MV-4-11 (cell line): ENCODE data around the gene TMEM9.

Experiments
- DNase-seq: peaks from one replicate; lab custom pipeline; 2025; lab: John Stamatoyannopoulos, UW

TMEM9 gene

DNA sequence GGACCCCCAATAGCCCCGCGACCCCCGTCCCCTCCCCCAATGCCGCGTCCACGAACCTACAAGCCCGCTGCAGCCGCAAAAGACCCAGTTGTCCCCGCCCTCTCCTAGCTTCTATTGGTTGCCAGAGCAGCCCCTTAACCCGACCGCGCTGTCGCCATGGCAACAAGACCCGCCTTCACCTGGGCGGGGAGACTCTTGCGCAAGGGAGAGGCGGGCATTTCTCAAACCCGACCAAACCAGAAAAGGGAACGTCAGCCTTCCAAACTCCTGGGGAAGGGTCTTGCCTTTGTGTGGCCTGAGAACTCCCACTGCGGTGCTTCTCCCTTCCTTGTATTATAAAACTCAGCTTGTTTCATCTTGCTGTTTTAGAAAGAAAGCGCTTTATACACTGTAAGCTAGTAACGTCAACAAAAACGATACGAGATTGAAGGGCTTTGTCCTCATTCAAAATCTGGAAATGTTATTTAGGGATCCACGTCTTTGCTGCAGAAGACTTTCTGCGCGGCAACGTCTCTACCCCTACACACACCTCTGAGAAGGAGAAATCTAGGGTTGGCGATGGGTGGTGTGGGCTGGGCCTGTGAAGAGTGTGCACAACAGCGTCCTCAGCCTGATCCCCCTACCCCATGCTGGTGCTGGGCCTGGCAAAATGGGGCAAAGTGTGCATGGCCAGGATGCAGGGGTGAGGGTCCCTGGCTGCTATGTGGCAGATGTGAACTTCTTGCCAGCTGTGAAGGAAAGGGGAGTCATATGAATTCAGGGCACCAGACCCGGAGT, at the start of gene TMEM9:
Gene TMEM9 (minus strand): TSS at position 86 of the 777 bp plus-strand sequence. CDS start 551 bp downstream, outside the sequence.
- peak; percentile 91 for DNase-seq

DNA sequence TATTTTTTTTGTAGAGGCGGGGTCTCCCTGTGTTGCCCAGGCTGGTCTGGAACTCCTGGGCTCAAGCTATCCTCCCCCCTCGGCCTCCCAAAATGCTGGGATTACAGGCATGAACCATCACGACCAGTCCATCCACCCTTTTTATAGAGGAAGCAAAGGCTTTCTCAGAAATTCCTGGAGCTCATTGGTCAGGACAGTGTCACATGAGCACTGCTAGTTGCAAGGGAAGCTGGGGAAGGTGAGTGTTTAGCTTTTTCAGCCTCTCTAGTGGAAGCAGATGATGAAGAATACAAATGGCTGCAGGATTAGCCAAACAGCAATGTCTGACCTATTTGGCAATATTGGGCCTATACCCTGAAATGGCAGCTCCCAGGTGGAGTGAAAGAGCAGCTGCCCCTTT, 44.3 kb upstream of the TMEM9 start:
- DNase-seq = no peak

DNA sequence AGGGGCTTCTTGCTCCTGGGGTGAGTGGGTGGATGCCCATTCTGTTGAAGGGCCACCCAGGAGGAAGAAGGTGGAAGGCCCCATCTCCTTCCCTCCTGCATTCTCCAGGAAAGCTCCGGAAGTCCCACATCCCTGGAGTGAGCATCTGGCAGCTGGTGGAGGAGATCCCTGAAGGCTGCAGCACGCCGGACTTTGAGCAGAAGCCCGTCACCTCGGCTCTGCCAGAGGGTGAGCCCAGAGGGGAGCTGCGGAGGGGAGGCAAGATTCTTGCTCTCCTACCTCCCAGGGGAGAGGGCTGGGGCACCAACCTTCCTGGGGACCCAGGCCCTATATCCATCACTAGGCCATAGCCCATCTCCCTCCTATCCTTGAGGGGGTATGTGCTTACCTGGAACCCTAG, 39.8 kb upstream of the TMEM9 start:
- no peak for DNase-seq

DNA sequence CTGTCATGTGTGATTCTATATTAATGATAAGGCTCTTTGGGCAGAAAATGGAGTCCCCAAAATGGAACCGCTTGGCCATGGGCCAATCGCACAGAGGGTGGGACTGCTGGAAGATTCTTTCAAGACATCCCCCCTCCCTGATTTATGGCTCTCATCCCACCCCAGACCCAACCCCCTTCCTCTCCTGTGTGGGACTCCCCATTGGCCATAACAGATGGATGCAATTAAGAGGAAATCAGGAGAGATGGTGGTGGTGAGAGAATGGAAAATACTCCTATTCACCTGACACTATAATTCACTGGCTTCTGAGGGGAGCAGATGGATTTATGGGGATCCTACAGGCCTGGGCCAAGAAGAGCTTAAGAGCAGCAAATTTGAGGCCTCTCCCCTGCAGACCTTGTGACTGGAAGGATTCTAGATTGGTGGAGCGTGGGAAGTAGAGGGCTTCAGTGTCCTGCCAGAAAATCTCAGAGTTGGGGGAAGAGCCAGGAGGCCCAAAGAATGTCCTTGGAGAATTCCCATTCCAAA, 38.1 kb upstream of the TMEM9 start:
- DNase-seq = no peak

DNA sequence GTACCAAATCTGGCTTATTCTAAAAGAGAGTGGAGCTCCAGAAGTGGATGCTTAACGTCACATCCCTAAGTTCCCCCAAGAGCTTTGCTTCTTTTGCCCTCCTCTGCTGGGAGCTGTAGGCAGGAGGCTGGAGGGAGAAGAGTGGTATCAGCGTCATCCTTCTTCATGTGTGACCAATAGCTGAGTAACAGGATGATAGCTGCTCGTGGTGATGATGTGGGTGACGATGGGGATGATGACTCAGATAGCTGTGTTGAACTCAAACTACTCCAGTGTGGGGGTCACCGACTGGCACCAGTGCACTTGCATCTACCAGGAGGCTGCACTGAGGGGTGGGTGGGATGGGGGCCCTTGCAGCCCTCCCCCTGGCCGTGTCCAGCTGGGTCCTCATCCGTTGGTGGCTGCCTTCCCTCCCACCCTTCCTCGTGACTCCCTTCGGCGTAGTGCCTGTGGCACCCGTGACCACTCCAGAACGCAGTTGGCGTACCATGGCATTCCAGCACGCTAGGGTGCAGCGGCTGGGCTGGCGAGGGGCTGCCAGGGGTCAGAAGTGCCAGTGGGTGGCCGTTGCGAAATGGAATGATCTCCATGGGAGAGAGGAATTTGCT, 37.5 kb upstream of the TMEM9 start:
- DNase-seq = no peak

DNA sequence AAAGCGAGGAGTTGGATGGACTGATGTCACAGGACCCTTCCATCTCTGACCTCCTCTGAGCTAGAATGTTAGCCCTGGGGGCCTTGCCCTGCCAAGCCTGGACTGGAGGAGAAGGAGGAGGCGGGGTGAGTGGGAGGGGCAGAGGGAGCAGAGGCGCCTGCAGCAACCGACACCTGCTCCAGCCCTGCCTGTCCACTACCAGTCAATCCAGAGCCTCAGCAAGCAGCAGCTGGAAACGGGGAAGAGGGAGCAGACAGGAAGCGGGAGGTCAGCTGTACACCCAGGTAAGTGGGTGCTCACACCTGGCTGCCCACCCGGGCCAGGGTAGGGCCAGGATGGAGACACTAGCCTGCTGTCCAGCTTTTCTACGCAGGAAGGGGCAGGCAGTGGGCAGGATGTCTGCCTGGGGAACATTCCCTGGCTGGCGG, 36.4 kb upstream of the TMEM9 start, which contains the start of gene IGFN1:
Gene IGFN1 (plus strand): TSS at position 201 of the 428 bp plus-strand sequence. CDS start 2,470 bp downstream, outside the sequence.
- no peak for DNase-seq

DNA sequence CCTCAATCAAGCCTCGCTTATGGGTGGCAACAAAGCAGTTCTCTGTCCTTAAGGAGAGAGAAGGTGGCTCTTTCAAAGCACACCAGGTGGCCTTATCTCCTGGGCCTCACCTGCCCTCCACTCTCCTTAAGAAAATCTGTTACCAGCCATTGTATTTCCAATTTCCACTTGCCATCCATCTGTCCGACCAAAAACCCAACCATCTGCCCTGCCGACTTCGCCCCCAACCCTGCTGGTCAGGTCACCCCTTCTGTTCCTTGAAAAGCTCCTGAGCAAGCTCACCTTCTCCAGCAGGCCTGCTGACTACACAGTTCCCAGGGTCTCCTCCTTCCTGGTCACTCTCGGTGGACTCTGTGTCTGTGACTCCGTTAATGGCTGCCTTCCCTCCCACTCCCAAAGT, 35.7 kb upstream of the TMEM9 start:
- no peak for DNase-seq

DNA sequence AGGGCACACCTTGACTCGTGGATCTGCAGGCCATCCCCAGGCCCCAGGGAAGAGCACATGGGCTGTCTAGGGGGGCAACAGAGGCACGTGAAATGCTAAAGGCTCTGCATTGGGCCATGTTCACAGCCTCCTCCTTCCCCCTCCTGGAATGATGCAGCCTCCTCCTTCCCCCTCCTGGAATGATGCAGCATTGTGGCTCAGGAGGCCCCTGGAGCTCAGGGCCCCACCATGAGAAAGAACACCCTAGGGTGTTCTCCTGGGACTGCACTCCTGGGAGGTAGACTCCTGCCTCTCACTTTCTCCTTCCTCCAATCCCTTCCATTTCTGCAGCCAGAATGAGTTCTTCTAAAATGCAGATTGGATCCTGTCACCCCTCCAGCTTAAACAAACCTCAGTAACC, 34.8 kb upstream of the TMEM9 start:
- no peak for DNase-seq

DNA sequence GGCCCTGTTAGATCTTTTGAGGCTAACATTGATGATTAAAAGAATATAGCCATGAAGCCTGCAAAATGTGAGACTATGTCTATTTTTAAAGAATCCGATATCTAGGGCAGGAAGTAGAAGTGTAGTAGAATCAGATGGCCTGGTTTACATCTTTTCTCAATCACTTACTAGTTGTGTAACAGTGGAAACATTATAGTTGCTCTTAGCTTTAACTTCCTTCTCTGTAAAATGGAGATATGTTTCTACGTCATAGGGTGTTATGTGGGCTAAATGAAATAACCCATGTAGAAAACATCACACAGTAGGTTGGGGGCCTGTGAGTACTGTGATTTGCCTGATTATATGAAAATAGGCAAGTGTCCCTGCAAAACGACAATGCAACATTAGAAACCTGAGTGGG, 31.9 kb upstream of the TMEM9 start:
- peak; percentile 49 for DNase-seq

DNA sequence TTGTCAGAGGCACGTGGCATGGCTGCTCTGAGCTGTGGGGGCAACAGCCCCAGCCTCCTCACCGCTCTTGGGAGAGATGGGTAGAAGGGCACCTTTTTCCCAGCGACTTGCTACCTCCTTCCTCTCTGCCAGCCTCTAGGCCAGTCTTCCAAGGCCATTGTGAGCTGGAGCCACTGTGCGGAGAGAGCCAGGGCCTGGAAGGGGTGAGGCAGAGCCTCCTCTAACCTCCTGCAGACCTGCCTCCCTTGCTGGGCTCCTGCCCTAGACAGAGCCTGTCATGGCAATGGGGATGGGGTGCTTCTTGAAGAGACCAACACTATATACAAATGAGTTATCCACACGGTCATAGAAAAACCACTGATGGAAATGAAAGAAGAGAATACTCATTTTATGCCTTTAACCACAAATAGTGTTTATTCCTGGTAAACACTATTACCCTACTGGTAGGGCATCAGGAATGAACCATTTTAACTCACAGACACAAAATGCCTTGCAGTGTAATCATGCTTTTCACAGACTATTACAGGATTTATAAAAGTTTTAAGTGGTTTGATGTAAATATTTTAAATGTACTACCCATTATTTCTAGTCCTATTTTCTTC, 31.4 kb upstream of the TMEM9 start:
- DNase-seq = no peak

DNA sequence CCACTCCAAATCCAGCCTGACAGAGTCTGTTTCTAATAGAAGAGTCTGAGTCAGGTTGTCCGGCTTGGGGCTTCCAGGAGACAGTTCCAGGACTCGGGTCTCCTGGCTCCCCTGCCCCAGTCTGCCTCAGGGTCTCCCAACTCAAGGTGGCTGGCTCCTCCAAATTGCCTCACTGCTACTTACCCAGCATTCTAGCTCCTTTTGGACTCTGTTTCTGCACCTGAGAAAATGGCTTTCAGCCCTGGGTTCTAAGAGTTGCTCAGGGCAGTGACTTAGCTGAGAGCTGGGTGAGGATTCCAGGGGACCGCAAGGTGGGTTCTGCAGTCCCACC, 30.8 kb upstream of the TMEM9 start:
- DNase-seq = no peak

DNA sequence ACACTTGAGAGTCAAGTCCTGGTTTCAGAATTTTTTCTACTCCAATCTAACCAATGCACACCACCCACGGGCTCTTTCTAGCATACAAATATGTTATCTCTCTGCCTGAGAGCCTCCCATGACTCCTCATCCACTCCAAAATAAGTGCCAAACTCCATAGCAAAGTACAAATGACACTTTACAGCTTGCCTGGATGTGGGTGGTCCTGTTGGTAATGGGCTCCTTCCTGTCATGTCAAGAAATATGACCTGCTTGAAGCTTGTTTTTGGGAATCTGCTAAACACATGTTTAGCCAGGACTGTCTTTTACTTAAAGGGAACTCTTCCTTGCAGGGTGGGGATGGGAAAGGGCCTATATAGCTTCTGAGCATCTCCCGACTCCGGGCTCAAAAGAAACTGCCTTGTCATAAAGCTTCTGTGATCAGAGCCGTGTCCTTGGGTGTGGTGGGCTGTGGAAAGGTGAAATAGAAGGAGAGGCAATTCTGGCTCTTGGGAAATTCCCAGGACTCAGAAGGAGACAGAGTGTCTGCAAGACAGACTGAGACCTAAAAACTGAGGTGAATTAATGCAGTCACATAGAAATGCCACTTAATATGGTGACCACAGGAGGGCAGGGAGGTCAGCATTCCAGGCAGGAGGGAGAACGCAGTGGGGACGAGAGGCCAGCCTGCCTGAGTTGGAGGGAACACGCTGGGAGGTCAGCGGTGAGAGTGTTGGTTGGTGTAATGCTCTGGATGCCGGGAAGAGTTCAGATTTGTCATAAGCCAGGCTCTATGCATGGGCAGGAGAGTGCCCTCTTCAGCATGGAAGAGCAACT, 30.2 kb upstream of the TMEM9 start:
- DNase-seq = peak; percentile 6

DNA sequence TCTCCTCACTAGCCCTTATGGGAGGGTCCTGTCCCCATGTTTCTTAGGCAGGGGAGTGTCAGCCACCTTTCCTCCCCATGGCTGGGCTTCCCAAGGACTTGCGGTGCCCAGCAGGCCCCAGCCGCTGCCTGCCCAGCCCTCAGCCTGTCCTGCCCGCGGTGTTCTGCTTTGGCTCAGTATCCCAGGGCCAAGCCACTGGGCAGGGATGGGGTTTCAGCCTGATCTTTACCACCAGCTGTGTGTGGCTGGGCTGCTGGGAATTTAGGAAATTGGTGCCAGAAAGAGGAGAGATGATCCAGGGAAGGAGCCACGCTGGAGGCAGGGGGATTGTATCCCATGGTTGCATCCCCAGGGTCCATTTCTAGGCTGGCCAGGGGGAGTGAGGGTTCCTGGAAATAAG, 29.5 kb upstream of the TMEM9 start:
- DNase-seq = no peak

DNA sequence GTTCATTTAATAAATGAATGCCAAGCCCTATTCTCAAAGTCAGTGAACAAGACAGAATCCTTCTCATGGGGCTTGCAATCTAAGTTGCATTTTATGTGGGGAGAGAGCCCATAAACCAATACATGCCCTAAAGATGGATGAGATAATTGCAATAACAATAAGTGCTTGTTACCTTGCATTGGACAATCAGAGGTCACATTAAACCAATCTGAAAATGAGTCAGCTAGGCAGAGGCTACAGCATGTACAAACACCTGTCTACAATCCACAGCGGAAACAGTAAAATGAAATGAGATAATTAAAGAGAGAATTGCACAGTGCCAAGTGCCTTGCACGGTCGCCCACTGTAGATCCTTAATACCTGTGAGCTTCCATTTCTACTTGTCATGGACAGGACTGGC, 28.9 kb upstream of the TMEM9 start:
- DNase-seq = no peak

DNA sequence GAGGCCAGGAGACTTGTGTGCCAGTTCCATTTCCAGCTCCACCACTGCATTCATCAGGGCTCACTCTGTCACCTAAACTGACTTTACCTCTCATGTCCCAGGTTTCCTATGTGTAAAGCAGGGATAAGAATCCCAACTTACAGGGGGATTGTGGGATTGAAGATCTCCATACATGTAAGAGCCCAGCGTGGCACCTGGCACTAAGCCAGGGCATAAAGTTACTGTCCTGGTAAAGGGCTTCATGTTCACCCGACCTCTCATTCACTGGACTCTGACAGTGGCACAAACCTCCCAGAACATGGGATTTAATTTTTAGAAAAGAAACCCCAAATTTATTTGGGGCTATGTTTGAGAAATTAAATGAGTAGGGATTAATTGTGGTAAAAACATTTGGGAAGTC, 27.5 kb upstream of the TMEM9 start:
- DNase-seq = no peak

DNA sequence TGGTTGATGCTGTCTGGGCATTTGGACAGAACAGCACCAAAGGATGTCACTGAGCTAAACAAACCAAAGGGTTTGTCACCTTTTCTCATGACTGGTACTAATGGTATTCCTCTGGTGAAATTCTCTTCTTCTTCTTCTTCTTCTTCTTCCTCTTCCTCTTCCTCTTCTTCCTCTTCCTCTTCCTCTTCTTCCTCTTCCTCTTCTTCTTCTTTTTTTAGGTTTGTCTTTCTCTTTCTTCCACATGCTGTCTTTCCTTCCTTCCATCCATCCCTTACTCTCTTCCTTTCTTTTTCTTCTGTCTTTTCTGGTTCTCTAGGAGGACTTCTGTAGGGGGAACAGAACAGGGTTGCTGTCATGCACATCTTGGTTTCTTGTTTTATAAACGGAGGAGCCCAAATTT, 27.0 kb upstream of the TMEM9 start:
- no peak for DNase-seq

DNA sequence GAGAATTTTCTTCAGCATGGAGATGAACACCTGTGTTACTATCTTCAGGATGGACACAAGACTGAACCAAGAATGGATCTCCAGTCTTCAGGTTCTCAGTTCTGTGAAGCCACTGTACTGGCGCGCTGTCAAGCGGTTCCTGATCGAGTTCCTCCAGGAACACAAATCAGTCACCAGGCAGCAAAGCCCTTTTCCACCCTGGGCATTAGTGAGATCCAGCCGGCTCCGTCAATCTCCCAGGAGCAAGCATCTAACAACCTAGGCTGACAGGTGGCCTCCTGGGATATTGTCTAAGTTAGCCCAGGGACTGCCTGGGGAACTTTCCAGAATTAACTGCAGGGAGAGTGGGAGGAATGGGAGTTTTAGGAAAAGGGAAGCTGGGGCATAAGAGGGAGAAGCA, 26.6 kb upstream of the TMEM9 start:
- DNase-seq = no peak

DNA sequence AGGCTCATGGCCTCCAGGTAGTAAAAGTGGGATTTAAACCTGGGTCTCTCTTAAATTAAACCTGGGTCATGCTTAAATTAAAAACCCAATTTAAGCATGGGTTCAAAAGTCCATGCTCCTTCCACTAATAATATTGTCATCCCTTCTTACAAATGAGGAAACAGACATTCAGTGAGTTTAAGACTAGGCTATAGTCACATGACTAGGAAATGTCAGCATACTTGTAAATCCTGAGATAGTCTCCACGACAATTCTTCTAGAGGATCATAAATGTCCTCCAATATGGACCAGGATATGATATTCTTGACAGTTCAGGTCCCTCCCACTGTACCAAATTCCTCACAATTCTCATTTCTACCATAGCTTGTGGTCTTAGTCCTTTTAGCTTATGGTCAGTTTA, 25.9 kb upstream of the TMEM9 start:
- peak; percentile 37 for DNase-seq

DNA sequence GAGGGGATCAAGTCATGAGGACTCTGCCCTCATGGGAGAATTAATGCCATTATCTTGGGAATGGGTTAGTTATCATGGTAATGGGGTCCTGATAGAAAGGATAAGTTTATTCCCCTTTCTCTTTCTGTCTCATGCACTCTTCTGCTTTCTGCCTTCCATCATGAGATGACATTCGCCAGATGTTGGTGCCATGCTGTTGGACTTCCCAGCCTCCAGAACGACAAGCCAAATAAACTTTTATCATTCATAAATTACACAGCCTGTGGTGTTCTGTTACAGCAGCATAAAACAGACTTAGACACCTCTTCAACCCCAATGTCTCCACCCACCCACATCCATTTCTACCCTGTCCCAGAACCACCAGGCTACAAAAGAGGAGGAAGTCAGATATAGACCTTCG, 24.4 kb upstream of the TMEM9 start:
- DNase-seq = no peak

DNA sequence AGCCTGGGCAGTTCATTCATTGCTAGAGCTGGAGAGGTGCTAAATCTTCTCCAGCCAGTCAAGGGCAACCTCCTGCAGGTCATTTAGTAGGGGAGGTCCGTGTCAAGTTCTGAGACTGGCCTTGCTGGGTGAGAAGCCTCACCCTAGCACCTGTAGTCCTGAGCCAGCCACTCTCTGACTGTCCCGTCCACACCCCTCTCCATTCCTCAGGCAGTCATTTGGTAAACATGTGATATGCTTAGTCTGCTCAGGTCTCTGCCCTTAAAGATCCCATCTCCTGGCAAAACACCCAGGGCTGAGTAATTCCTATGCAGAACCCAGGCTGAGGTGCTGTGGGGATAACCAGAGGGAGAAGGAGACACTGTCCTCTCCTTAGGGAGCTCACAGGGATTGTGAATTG, 22.7 kb upstream of the TMEM9 start:
- no peak for DNase-seq

DNA sequence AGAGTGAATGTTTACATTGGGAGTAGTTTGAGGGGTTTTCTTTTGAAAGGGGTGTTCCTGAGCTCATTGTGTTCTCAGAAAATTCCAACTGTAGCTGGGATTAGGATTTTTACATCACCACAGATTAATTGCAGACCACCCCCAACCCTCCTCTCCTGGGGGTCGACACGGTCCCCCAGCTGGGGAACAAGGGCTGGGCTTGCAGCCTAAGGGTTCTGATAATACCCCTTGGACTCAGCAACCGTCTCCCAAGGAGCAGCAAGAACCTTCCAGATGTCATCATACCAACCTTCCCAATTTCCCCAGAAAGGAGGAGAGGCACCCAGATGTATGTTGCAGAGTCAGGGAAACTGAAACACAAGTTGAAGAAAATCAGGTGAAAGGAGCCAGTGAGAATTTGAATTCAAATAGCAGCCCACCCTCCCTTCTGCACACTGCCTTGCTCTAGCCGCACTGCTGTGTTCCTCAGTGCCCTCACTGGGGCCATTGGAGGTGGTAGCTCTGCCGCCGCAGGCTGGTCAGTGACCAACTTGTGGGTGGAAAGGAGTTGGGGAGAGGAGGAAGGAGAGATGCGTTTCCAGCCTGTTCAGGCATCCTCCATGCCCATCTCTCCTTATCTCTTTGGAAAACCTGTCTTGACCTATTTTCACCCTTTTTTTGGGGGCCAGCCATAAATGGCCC, 21.7 kb upstream of the TMEM9 start:
- no peak for DNase-seq

DNA sequence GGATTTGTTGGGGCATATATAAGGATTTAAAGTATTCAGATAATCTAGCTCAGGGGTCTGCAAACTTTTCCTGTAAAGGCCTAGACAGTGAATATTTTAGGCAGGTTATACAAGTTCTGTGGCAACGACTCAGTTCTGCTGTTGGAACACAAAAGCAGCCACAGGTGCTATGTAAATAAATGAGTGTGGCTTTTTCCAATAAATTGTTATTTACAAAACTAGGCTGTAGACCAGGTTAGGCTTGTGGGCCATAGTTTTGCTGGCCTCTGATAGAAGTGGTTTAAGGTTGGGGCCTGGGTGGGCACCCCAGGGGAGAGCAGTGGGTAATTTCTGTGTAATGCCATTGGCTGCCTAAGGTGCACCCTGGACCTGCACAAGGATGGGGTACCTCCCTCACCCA, 19.5 kb upstream of the TMEM9 start:
- no peak for DNase-seq
